Astrocyte (in vitro differentiated cells and primary cell): Measurements from ENCODE around the gene COA7. TPM values are rescaled to one million over a fixed set of nuclear protein-coding genes. Genes with fewer than 3 reads are reported as not detected.

Experiments used
- DNase-seq: peaks from one replicate; pipeline ENCODE4 v3.0.0-alpha.2; 2010; ENCODE audit warnings: low read depth
- FAIRE-seq: peaks from 2 replicates; lab custom pipeline; 2011; peaks lifted over from hg19 to GRCh38; lab: Jason Lieb, UNC
- H2AFZ ChIP-seq: 2 replicates; pipeline ENCODE4 v1.6.0; 2012; ENCODE audit warnings: low read depth, low read length, inconsistent platforms
- H3K27ac ChIP-seq: 2 replicates; pipeline ENCODE4 v1.5.1; 2011; ENCODE audit warnings: low read depth, low read length, inconsistent platforms
- H3K27me3 ChIP-seq: 2 replicates; pipeline ENCODE4 v1.6.0; 2011; ENCODE audit warnings: low read length, inconsistent platforms; ENCODE audit not compliant: insufficient read depth
- H3K36me3 ChIP-seq: 2 replicates; pipeline ENCODE4 v1.5.1; 2011; ENCODE audit warnings: low read length, inconsistent platforms; ENCODE audit not compliant: insufficient read depth
- H3K4me1 ChIP-seq: 2 replicates; pipeline ENCODE4 v1.5.1; 2011; ENCODE audit warnings: low read length, inconsistent platforms; ENCODE audit not compliant: insufficient read depth
- H3K4me2 ChIP-seq: 2 replicates; pipeline ENCODE4 v1.6.0; 2012; ENCODE audit warnings: low read length, inconsistent platforms
- H3K4me3 ChIP-seq: 2 replicates; pipeline ENCODE4 v1.5.1; 2011; ENCODE audit warnings: low read depth, mild to moderate bottlenecking, low read length, inconsistent platforms; ENCODE audit not compliant: insufficient read depth
- H3K79me2 ChIP-seq: 2 replicates; pipeline ENCODE4 v1.6.0; 2012; ENCODE audit warnings: mild to moderate bottlenecking, low read length, inconsistent platforms; ENCODE audit not compliant: insufficient read depth
- H3K9ac ChIP-seq: 2 replicates; pipeline ENCODE4 v1.6.0; 2012; ENCODE audit warnings: mild to moderate bottlenecking, low read length, inconsistent platforms
- H3K9me3 ChIP-seq: 2 replicates; pipeline ENCODE4 v1.5.1; 2012; ENCODE audit warnings: low read depth, mild to moderate bottlenecking, low read length, inconsistent platforms; ENCODE audit not compliant: insufficient read depth
- H4K20me1 ChIP-seq: 2 replicates; pipeline ENCODE4 v1.6.0; 2012; ENCODE audit warnings: low read length, inconsistent platforms; ENCODE audit not compliant: insufficient read depth
- H3K27ac Mint-ChIP-seq: one replicate; pipeline ENCODE4 v1.8.0; 2021; ENCODE audit warnings: mild to moderate bottlenecking, mixed read lengths; ENCODE audit not compliant: unreplicated experiment
- H3K27me3 Mint-ChIP-seq: one replicate; pipeline ENCODE4 v1.8.0; 2021; ENCODE audit warnings: low read depth, mixed read lengths; ENCODE audit not compliant: unreplicated experiment
- H3K36me3 Mint-ChIP-seq: one replicate; pipeline ENCODE4 v1.8.0; 2021; ENCODE audit warnings: low read depth, mixed read lengths; ENCODE audit not compliant: unreplicated experiment
- H3K4me1 Mint-ChIP-seq: one replicate; pipeline ENCODE4 v1.8.0; 2021; ENCODE audit warnings: low read depth, mixed read lengths; ENCODE audit not compliant: unreplicated experiment
- H3K4me3 Mint-ChIP-seq: one replicate; pipeline ENCODE4 v1.8.0; 2021; ENCODE audit warnings: mild to moderate bottlenecking, moderate library complexity, mixed read lengths; ENCODE audit not compliant: unreplicated experiment
- H3K9me3 Mint-ChIP-seq: one replicate; pipeline ENCODE4 v1.8.0; 2021; ENCODE audit warnings: mild to moderate bottlenecking, mixed read lengths; ENCODE audit not compliant: unreplicated experiment
- CTCF ChIP-seq: IDR thresholded peaks from 2 replicates; pipeline ENCODE4 v1.5.1; 2011; ENCODE audit warnings: low read depth, mild to moderate bottlenecking, inconsistent platforms, low read length, moderate library complexity; ENCODE audit not compliant: insufficient read depth
- EZH2 ChIP-seq: IDR thresholded peaks from 2 replicates; pipeline ENCODE4 v1.6.1; 2012; ENCODE audit warnings: mild to moderate bottlenecking, low read length, inconsistent platforms; ENCODE audit not compliant: insufficient read depth
- total RNA-seq: library from RNA; stranded (reverse); gene quantifications from 2 replicates; pipeline ENCODE4 v1.2.1, GENCODE V29; 2021

Gene COA7
- total RNA-seq, 1 donor from 2014 or later: 18.4 TPM

- Histone ChIP-seq H3K36me3 (peaks cover 6% of the 10 kb centered on the region), H3K4me1 (no peaks in the 10 kb centered on the region), H3K79me2 (peaks cover 82% of the 10 kb centered on the region), H2AFZ (no peak overlapping the region), H3K27ac (no peak overlapping the region), H3K9ac (no peak overlapping the region), H3K27me3 (no peaks in the 10 kb centered on the region), H3K9me3 (no peaks in the 10 kb centered on the region), H3K4me2 (no peak overlapping the region), H3K4me3 (no peak overlapping the region), H4K20me1 (peaks cover 40% of the 10 kb centered on the region)
- Mint-ChIP-seq H3K9me3 (no peaks in the 10 kb centered on the region), H3K4me1 (peaks cover 3% of the 10 kb centered on the region), H3K27ac (no peak overlapping the region), H3K36me3 (peaks cover 3% of the 10 kb centered on the region), H3K4me3 (no peak overlapping the region), H3K27me3 (no peaks in the 10 kb centered on the region)
- DNase-seq (no peak), FAIRE-seq (no peak)
- TF ChIP-seq EZH2: no peak
- TF ChIP-seq CTCF: no peak
Measured at GRCh38 chr1:52733368-52733767, 35.2 kb upstream of the COA7 start.

GRCh38 chr1:52727956-52728656, 30.0 kb upstream of the COA7 start:
- no peaks in the 10 kb centered on the region for H3K27me3 Mint-ChIP-seq
- Histone ChIP-seq H3K27ac (no peak overlapping the region), H2AFZ (no peak overlapping the region), H3K4me1 (peaks cover 7% of the 10 kb centered on the region), H4K20me1 (peaks cover 41% of the 10 kb centered on the region), H3K4me3 (no peak overlapping the region), H3K27me3 (no peaks in the 10 kb centered on the region), H3K36me3 (no peaks in the 10 kb centered on the region), H3K4me2 (peak overlapping the region; percentile 100), H3K9me3 (no peaks in the 10 kb centered on the region), H3K9ac (no peak overlapping the region), H3K79me2 (peaks cover 64% of the 10 kb centered on the region)
- H3K4me1 Mint-ChIP-seq: peaks cover 9% of the 10 kb centered on the region
- no peak overlapping the region for H3K27ac Mint-ChIP-seq
- H3K36me3 Mint-ChIP-seq: peaks cover 3% of the 10 kb centered on the region
- H3K4me3 Mint-ChIP-seq: peak overlapping the region; percentile 91
- no peak for TF ChIP-seq CTCF
- no peak for TF ChIP-seq EZH2
- DNase-seq (no peak), FAIRE-seq (no peak)
- H3K9me3 Mint-ChIP-seq: no peaks in the 10 kb centered on the region

- peak overlapping the region; percentile 89 for H3K4me3 ChIP-seq
- FAIRE-seq (no peak), DNase-seq (no peak)
- H3K27ac Mint-ChIP-seq: peak overlapping the region; percentile 93
- H4K20me1 ChIP-seq: peaks cover 41% of the 10 kb centered on the region
- peak overlapping the region; percentile 91 for H3K4me3 Mint-ChIP-seq
- no peaks in the 10 kb centered on the region for H3K36me3 ChIP-seq
- peak overlapping the region; percentile 94 for H3K9ac ChIP-seq
- H3K9me3 Mint-ChIP-seq: no peaks in the 10 kb centered on the region
- H3K9me3 ChIP-seq: no peaks in the 10 kb centered on the region
- H3K4me1 Mint-ChIP-seq: peaks cover 9% of the 10 kb centered on the region
- no peaks in the 10 kb centered on the region for H3K27me3 Mint-ChIP-seq
- peak overlapping the region; percentile 81 for H2AFZ ChIP-seq
- peaks cover 3% of the 10 kb centered on the region for H3K36me3 Mint-ChIP-seq
- peaks cover 57% of the 10 kb centered on the region for H3K79me2 ChIP-seq
- peak overlapping the region; percentile 39 for H3K27ac ChIP-seq
- H3K27me3 ChIP-seq: no peaks in the 10 kb centered on the region
- H3K4me2 ChIP-seq: peak overlapping the region; percentile 100
- TF ChIP-seq EZH2: no peak
- no peak for TF ChIP-seq CTCF
- H3K4me1 ChIP-seq: peaks cover 7% of the 10 kb centered on the region
Measured at GRCh38 chr1:52727114-52727586, 29.0 kb upstream of the COA7 start.
